Tibial nerve (tissue), 3 donors: Measurements from ENCODE around the gene LAMB1.

Experiments used
- CTCF ChIP-seq, 5 experiments: fragments of 200-600 bp in 3 of 5; fragments of 450-650 bp in 2 of 5; sonication (generic) in 3 of 5; IDR thresholded peaks; one replicate each; pipeline ENCODE4 v1.5.1; 2016 to 2019; ENCODE audit warnings: antibody characterized with exemption in 5 of 5, mild to moderate bottlenecking in 3 of 5, moderate library complexity in 2 of 5
- POLR2A ChIP-seq, 2 donors: fragments of 450-650 bp; IDR thresholded peaks; one replicate each; pipeline ENCODE4 v1.6.1; 2017; ENCODE audit warnings: antibody characterized with exemption in 2 of 2, mild to moderate bottlenecking in 2 of 2, moderate library complexity in 2 of 2

DNA sequence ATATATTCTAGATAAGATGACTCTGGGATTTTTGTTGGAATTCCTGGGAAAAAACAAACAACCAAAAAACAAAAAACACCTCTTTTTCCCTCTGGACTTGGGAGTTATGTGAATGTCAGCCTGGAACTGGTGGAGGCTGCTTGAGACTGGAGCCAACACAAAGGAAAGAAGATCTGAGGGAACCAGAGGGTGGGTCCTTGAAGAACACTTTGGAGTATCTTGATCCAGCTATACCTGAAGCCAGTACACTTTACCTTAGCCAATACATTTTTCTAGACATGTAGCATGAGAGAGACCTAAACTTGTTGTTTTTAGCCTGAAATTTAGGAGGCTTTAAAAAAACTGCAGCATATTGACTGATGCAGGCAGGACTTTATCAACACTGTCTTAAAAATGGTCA lies 5.9 kb upstream of the LAMB1 start:
- TF ChIP-seq CTCF (IDR thresholded peaks at IDR 0.05) (no peak), POLR2A (IDR thresholded peaks at IDR 0.05) (no peak)
